H9 (cell line): ENCODE measurements around the gene PARP16. TPM values are rescaled to one million over a fixed set of nuclear protein-coding genes. Genes with fewer than 3 reads are reported as not detected.
A peak's percentile ranks its signal among the peaks of the same experiment; 100 is the strongest.

ENCODE experiments used
- DNase-seq: peaks from one replicate; pipeline ENCODE4 v3.0.0-alpha.2; 2017
- H2AFZ ChIP-seq: one replicate; pipeline ENCODE4 v1.6.1; 2013; ENCODE audit warnings: mild to moderate bottlenecking, low read length, control low read depth, moderate library complexity
- H2AK5ac ChIP-seq: 2 replicates; pipeline ENCODE4 v1.6.1; 2013; ENCODE audit warnings: low read length, control low read depth, mixed read lengths; ENCODE audit not compliant: insufficient read length
- H2BK120ac ChIP-seq: one replicate; pipeline ENCODE4 v1.6.1; 2013; ENCODE audit warnings: low read depth, mild to moderate bottlenecking, low read length, control low read depth, inconsistent platforms; ENCODE audit not compliant: poor library complexity, severe bottlenecking
- H2BK12ac ChIP-seq: 2 replicates; pipeline ENCODE4 v1.6.1; 2013; ENCODE audit warnings: low read length, control low read depth, mixed read lengths, low read depth; ENCODE audit not compliant: insufficient read length
- H2BK15ac ChIP-seq: 2 replicates; pipeline ENCODE4 v1.6.1; 2013; ENCODE audit warnings: low read depth, low read length, control low read depth
- H2BK20ac ChIP-seq: one replicate; pipeline ENCODE4 v1.6.1; 2013; ENCODE audit warnings: low read depth, mild to moderate bottlenecking, low read length, control low read depth, inconsistent platforms; ENCODE audit not compliant: poor library complexity, severe bottlenecking
- H2BK5ac ChIP-seq: 2 replicates; pipeline ENCODE4 v1.6.1; 2013; ENCODE audit warnings: low read length, control low read depth, mixed read lengths; ENCODE audit not compliant: insufficient read length
- H3K14ac ChIP-seq: 2 replicates; pipeline ENCODE4 v1.6.1; 2013; ENCODE audit warnings: low read length, control low read depth; ENCODE audit not compliant: insufficient read depth
- H3K18ac ChIP-seq: 2 replicates; pipeline ENCODE4 v1.6.1; 2013; ENCODE audit warnings: low read depth, mild to moderate bottlenecking, mixed read lengths, low read length, control low read depth; ENCODE audit not compliant: insufficient read length
- H3K23ac ChIP-seq: 2 replicates; pipeline ENCODE4 v1.6.1; 2013; ENCODE audit warnings: low read length, control low read depth, mixed read lengths, low read depth; ENCODE audit not compliant: insufficient read length
- H3K23me2 ChIP-seq: 2 replicates; pipeline ENCODE4 v1.6.1; 2013; ENCODE audit warnings: low read depth, mild to moderate bottlenecking, mixed read lengths, low read length, control low read depth; ENCODE audit not compliant: insufficient read length, poor library complexity, severe bottlenecking
- H3K27ac ChIP-seq: 2 replicates; pipeline ENCODE4 v1.5.1; 2013; ENCODE audit warnings: low read length, control low read depth, mixed read lengths, low read depth; ENCODE audit not compliant: insufficient read length
- H3K27me3 ChIP-seq: 2 replicates; pipeline ENCODE4 v1.6.1; 2013; ENCODE audit warnings: low read length, control low read depth, inconsistent platforms; ENCODE audit not compliant: insufficient read depth
- H3K4ac ChIP-seq: 2 replicates; pipeline ENCODE4 v1.6.1; 2013; ENCODE audit warnings: low read depth, mild to moderate bottlenecking, control low read depth, inconsistent platforms, low read length, moderate library complexity
- H3K4me1 ChIP-seq: 2 replicates; pipeline ENCODE4 v1.6.1; 2013; ENCODE audit warnings: low read length, control low read depth, inconsistent platforms; ENCODE audit not compliant: insufficient read depth
- H3K4me2 ChIP-seq: 2 replicates; pipeline ENCODE4 v1.6.1; 2013; ENCODE audit warnings: low read length, control low read depth, mixed read lengths; ENCODE audit not compliant: insufficient read length, insufficient read depth
- H3K56ac ChIP-seq: 2 replicates; pipeline ENCODE4 v1.6.1; 2013; ENCODE audit warnings: low read depth, mild to moderate bottlenecking, mixed read lengths, low read length, control low read depth; ENCODE audit not compliant: insufficient read length
- H3K79me1 ChIP-seq: 2 replicates; pipeline ENCODE4 v1.6.1; 2013; ENCODE audit warnings: low read depth, mild to moderate bottlenecking, moderate library complexity, low read length, control low read depth, inconsistent platforms; ENCODE audit not compliant: insufficient read depth, poor library complexity, severe bottlenecking
- H3K79me2 ChIP-seq: 2 replicates; pipeline ENCODE4 v1.6.1; 2013; ENCODE audit warnings: low read length, control low read depth, inconsistent platforms; ENCODE audit not compliant: insufficient read depth
- H3K9ac ChIP-seq: 2 replicates; pipeline ENCODE4 v1.6.1; 2013; ENCODE audit warnings: low read length, control low read depth, mixed read lengths; ENCODE audit not compliant: insufficient read length; ENCODE audit errors: extremely low read depth
- H3K9me3 ChIP-seq: one replicate; pipeline ENCODE4 v1.6.1; 2013; ENCODE audit warnings: low read depth, low read length, inconsistent platforms; ENCODE audit not compliant: control insufficient read depth
- H3T11ph ChIP-seq: one replicate; pipeline ENCODE4 v1.6.1; 2013; ENCODE audit warnings: mild to moderate bottlenecking, low read length, control low read depth, inconsistent platforms
- H4K20me1 ChIP-seq: one replicate; pipeline ENCODE4 v1.6.1; 2013; ENCODE audit not compliant: control insufficient read depth, insufficient read length, insufficient read depth
- H4K5ac ChIP-seq: 2 replicates; pipeline ENCODE4 v1.6.1; 2013; ENCODE audit warnings: low read depth, mild to moderate bottlenecking, mixed read lengths, low read length, control low read depth; ENCODE audit not compliant: insufficient read length
- H4K8ac ChIP-seq: replicated peaks from 2 replicates; pipeline ENCODE4 v1.6.1; 2013; ENCODE audit warnings: low read length, control low read depth, mixed read lengths, low read depth; ENCODE audit not compliant: insufficient read length
- H4K91ac ChIP-seq: 2 replicates; pipeline ENCODE4 v1.6.1; 2013; ENCODE audit warnings: low read depth, mild to moderate bottlenecking, moderate library complexity, mixed read lengths, low read length, control low read depth; ENCODE audit not compliant: insufficient read length
- H3K27ac Mint-ChIP-seq, 3 experiments: 2 replicates in 2 of 3; 3 replicates in 1 of 3; pipeline ENCODE4 v1.8.0; 2020 to 2021; ENCODE audit warnings: mixed read lengths in 3 of 3, mild to moderate bottlenecking in 1 of 3, moderate library complexity in 1 of 3
- H3K27me3 Mint-ChIP-seq: 2 replicates; pipeline ENCODE4 v1.8.0; 2021; ENCODE audit warnings: low read depth, mild to moderate bottlenecking, moderate library complexity, mixed read lengths
- H3K36me3 Mint-ChIP-seq, 3 experiments: 2 replicates in 2 of 3; 3 replicates in 1 of 3; pipeline ENCODE4 v1.8.0; 2020 to 2021; ENCODE audit warnings: low read depth in 3 of 3, mixed read lengths in 3 of 3; ENCODE audit not compliant: insufficient read depth in 1 of 3
- H3K4me1 Mint-ChIP-seq, 2 experiments: 2 replicates each; pipeline ENCODE4 v1.8.0; 2020; ENCODE audit warnings: mixed read lengths in 2 of 2
- H3K4me3 Mint-ChIP-seq, 2 experiments: 2 replicates in 1 of 2; 3 replicates in 1 of 2; pipeline ENCODE4 v1.8.0; 2020 to 2021; ENCODE audit warnings: mild to moderate bottlenecking in 2 of 2, mixed read lengths in 2 of 2, moderate library complexity in 1 of 2
- H3K9me3 Mint-ChIP-seq, 2 experiments: 2 replicates in 1 of 2; 3 replicates in 1 of 2; pipeline ENCODE4 v1.8.0; 2020; ENCODE audit warnings: mild to moderate bottlenecking in 2 of 2, mixed read lengths in 2 of 2, moderate library complexity in 1 of 2
- WGBS: extraction: QIAGEN DNeasy Blood & Tissue Kit; methylation state at CpG from one replicate; pipeline ENCODE4 v1.1.7; 2013; ENCODE audit warnings: missing lambda C conversion rate, low lambda C conversion rate, mixed read lengths; ENCODE audit not compliant: insufficient read length; ENCODE audit errors: extremely low coverage; 5-methylcytosine and 5-hydroxymethylcytosine counted together
- total RNA-seq: library from RNA; stranded (reverse); gene quantifications from 2 replicates; pipeline ENCODE4 v1.2.1, GENCODE V29; 2021
- TF ChIP-seq, protein P1 (sequence below): fragments of 200-600 bp; sonication (generic); conservative IDR thresholded peaks from 3 replicates; pipeline ENCODE4 v1.8.0; 2021; ENCODE audit warnings: antibody characterized with exemption, mild to moderate bottlenecking

Gene PARP16
- total RNA-seq, 1 experiment from 2014 or later, result 3.9 TPM

DNA sequence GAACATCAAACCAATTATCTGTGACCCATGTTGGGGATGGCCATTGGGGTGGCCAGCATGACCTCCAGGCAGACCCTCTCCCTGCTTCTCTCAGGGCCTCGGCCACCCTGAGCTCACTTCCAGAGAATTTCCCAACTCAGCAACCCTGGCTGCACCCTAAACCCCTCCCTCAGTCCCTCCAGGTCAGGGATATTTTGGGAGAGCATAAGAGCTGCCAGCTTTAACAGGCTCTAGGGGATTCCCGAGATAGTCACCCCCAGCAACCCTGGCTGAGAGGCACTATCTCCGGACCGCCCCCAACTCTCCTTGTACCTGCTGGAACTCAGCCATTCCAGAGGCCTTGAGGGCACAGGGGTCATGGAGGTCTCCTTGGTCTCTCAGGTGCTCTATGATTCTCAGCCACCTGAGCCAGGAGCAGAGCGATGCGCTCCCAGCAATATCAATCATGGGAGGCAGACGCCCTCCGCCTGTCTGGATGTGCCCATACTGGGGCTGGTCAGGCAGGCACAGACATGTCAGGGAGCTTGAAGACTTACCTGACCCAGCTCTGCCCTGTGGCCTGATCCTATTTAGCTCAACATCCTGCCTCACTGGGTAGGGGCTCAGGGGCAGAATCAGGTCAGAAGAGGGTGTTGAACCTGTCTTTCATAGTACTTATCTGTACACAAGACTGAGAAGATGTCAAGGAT lies 40.5 kb downstream of the PARP16 start:
- no peak overlapping the region for H2BK12ac ChIP-seq
- no peaks in the 10 kb centered on the region for H3K23me2 ChIP-seq
- H4K20me1 ChIP-seq, result no peaks in the 10 kb centered on the region
- H3K4me2 ChIP-seq, result no peak overlapping the region
- H3K27ac Mint-ChIP-seq, result peak overlapping the region in 1 of 3 experiments; percentile 44; a peak in 1 of 7 replicates
- H3K27me3 Mint-ChIP-seq, result no peaks in the 10 kb centered on the region
- TF ChIP-seq, protein P1, sequence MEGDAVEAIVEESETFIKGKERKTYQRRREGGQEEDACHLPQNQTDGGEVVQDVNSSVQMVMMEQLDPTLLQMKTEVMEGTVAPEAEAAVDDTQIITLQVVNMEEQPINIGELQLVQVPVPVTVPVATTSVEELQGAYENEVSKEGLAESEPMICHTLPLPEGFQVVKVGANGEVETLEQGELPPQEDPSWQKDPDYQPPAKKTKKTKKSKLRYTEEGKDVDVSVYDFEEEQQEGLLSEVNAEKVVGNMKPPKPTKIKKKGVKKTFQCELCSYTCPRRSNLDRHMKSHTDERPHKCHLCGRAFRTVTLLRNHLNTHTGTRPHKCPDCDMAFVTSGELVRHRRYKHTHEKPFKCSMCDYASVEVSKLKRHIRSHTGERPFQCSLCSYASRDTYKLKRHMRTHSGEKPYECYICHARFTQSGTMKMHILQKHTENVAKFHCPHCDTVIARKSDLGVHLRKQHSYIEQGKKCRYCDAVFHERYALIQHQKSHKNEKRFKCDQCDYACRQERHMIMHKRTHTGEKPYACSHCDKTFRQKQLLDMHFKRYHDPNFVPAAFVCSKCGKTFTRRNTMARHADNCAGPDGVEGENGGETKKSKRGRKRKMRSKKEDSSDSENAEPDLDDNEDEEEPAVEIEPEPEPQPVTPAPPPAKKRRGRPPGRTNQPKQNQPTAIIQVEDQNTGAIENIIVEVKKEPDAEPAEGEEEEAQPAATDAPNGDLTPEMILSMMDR, result no peak
- H3K9me3 Mint-ChIP-seq, result peaks cover 0 to 5% of the 10 kb centered on the region in 2 experiments; a peak in 1 of 5 replicates
- no peak overlapping the region for H3K27ac ChIP-seq
- H3K4me1 Mint-ChIP-seq, result peaks cover 17 to 18% of the 10 kb centered on the region in 2 experiments
- no peak overlapping the region for H3K18ac ChIP-seq
- H2BK5ac ChIP-seq, result no peak overlapping the region
- no peak overlapping the region for H3K23ac ChIP-seq
- H3K36me3 Mint-ChIP-seq, result no peaks in the 10 kb centered on the region; a peak in 1 of 7 replicates
- H3K79me1 ChIP-seq, result no peaks in the 10 kb centered on the region
- no peak overlapping the region for H2AFZ ChIP-seq
- no peaks in the 10 kb centered on the region for H3K9me3 ChIP-seq
- H3K9ac ChIP-seq, result no peak overlapping the region
- WGBS, result no CpG with 5 or more reads among the region's 8 CpGs
- H3K4ac ChIP-seq, result no peak overlapping the region
- no peak overlapping the region for H3K14ac ChIP-seq
- H3K27me3 ChIP-seq, result no peaks in the 10 kb centered on the region
- H2AK5ac ChIP-seq, result no peak overlapping the region
- no peak overlapping the region for H4K8ac ChIP-seq
- H2BK15ac ChIP-seq, result no peak overlapping the region
- no peak overlapping the region for H4K91ac ChIP-seq
- no peak overlapping the region for H3T11ph ChIP-seq
- no peaks in the 10 kb centered on the region for H3K4me1 ChIP-seq
- no peak overlapping the region for H4K5ac ChIP-seq
- no peak overlapping the region for H3K4me3 Mint-ChIP-seq
- no peak overlapping the region for H2BK20ac ChIP-seq
- no peaks in the 10 kb centered on the region for H3K79me2 ChIP-seq
- DNase-seq, result no peak
- no peak overlapping the region for H2BK120ac ChIP-seq
- H3K56ac ChIP-seq, result no peak overlapping the region
